ENCODE results near the gene NRROS.

DNA sequence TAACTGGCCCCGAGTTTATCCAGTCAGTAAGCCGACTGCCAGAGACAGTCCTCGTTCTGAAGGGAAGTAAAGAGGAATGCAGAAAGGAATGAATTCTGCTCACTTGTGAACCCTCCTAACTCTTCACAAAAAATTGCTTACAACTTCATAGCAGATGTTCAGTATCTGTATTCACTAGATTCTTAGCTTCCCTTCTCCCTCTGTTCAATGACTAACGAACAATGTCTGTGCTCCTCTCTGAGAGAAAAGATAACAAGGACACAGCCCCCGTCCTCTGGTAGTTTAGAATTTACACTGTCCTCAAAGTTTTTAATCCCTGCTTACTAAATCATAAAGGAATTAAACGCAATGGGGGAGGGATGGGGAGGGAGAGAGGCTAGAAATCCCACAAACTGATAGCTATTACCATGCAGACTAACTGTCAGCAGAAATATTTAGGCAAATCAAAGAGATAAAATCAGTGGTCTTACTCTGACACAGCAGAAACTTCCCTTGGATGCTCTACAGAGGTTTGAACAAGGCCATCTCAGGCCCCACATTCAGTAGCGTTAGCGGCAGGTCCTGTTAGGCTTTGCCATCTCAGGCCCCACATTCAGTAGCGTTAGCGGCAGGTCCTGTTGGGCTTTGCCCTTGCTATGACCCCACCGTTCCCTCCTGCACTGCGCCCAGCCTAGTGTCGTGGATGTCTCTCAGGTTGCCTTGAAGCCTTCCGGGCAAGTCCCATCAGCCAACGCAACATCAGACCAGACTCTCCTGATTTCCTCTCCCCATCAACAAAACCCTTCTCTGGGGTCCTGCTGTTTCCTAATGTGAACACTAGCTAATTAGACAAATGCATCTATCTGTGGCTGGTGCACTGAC, 23.4 kb downstream of the NRROS start:
- TF ChIP-seq, protein P1, sequence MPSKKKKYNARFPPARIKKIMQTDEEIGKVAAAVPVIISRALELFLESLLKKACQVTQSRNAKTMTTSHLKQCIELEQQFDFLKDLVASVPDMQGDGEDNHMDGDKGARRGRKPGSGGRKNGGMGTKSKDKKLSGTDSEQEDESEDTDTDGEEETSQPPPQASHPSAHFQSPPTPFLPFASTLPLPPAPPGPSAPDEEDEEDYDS (CRISPR knock-in tag; IDR thresholded peaks at IDR 0.05): no peak
- no peak for TF ChIP-seq MXI1 (IDR thresholded peaks at IDR 0.05; ENCODE audit: borderline replicate concordance, low read depth, low read length)

Data from HepG2 (cell line).